Panc1 (cell line): ENCODE data around the gene IL15. TPM values are rescaled to one million over a fixed set of nuclear protein-coding genes. Genes with fewer than 3 reads are reported as not detected.

ENCODE experiments used
- ATAC-seq: fragments of 200-7000 bp; cut with Tn5 transposase; 2 replicates; pipeline ENCODE4 v1.9.1; 2020; ENCODE audit warnings: mild to moderate bottlenecking, moderate library complexity
- BruUV-seq: library from RNA; stranded (reverse); fragments of 400-500 nt; replicated peaks from 2 replicates; lab custom pipeline; 2021; lab: Mats Ljungman, UMichigan
- CTCF ChIA-PET: fragments of 300-600 bp; sonication (Branson Sonifier 250); formaldehyde crosslinking; loops from one replicate; lab custom pipeline; 2022; ENCODE audit warnings: antibody characterized with exemption; lab: Charles Lee
- POLR2A ChIA-PET: fragments of 300-600 bp; sonication (Branson Sonifier 250); formaldehyde crosslinking; loops from one replicate; lab custom pipeline; 2022; ENCODE audit warnings: antibody characterized with exemption; lab: Charles Lee
- DNase-seq: peaks from one replicate; pipeline ENCODE4 v3.0.0-alpha.2; 2010; ENCODE audit warnings: low read depth, low spot score
- H3K27ac ChIP-seq: 2 replicates; pipeline ENCODE4 v1.5.1; 2011; ENCODE audit warnings: mild to moderate bottlenecking, low read length, inconsistent platforms
- H3K27me3 ChIP-seq: fragments of 200-500 bp; sonication (Bioruptor generic); 2 replicates; pipeline ENCODE4 v1.6.0; 2014; ENCODE audit warnings: low read length, inconsistent platforms; ENCODE audit not compliant: control insufficient read depth, insufficient read depth
- H3K36me3 ChIP-seq: fragments of 200-500 bp; sonication (Bioruptor generic); 2 replicates; pipeline ENCODE4 v1.5.1; 2014; ENCODE audit warnings: inconsistent platforms, mild to moderate bottlenecking, low read length, moderate library complexity; ENCODE audit not compliant: control insufficient read depth, insufficient read depth
- H3K4me1 ChIP-seq: 2 replicates; pipeline ENCODE4 v1.5.1; 2011; ENCODE audit warnings: inconsistent platforms, mild to moderate bottlenecking, low read length, moderate library complexity; ENCODE audit not compliant: control insufficient read depth, insufficient read depth
- H3K4me3 ChIP-seq, 2 experiments: 2 replicates each; pipeline ENCODE4 v1.5.1; 2011 to 2012; ENCODE audit warnings: low read depth in 2 of 2, low read length in 2 of 2, mild to moderate bottlenecking in 2 of 2, inconsistent platforms in 1 of 2, moderate library complexity in 1 of 2
- H3K9me3 ChIP-seq: fragments of 200-500 bp; sonication (Bioruptor generic); 2 replicates; pipeline ENCODE4 v1.5.1; 2014; ENCODE audit warnings: low read depth, mild to moderate bottlenecking, inconsistent platforms, low read length, moderate library complexity; ENCODE audit not compliant: control insufficient read depth, insufficient read depth
- CTCF ChIP-seq: fragments of 450-650 bp; IDR thresholded peaks from 2 replicates; pipeline ENCODE4 v1.5.1; 2017; ENCODE audit warnings: mild to moderate bottlenecking
- POLR2AphosphoS5 ChIP-seq: IDR thresholded peaks from 2 replicates; pipeline ENCODE4 v1.6.1; 2012; ENCODE audit warnings: mild to moderate bottlenecking, low read depth, low read length, moderate library complexity
- REST ChIP-seq, 2 experiments: IDR thresholded peaks; 2 replicates each; pipeline ENCODE4 v1.6.1; 2011 to 2012; ENCODE audit warnings: low read depth in 2 of 2, control low read depth in 1 of 2, low read length in 1 of 2, mild to moderate bottlenecking in 1 of 2, moderate library complexity in 1 of 2; ENCODE audit not compliant: insufficient read depth in 1 of 2
- SIN3A ChIP-seq: IDR thresholded peaks from 2 replicates; pipeline ENCODE4 v1.6.1; 2012; ENCODE audit warnings: low read depth, mild to moderate bottlenecking, low read length, moderate library complexity, borderline replicate concordance; ENCODE audit not compliant: insufficient read depth
- TCF7L2 ChIP-seq: IDR thresholded peaks from 2 replicates; pipeline ENCODE4 v1.6.1; 2011; ENCODE audit warnings: mild to moderate bottlenecking, low read depth, low read length, inconsistent platforms
- in situ Hi-C: cut with HindIII; loops from 2 replicates; pipeline ENCODE4 v1.10.0; 2016; ENCODE audit warnings: low sequenced_read_pairs, low pct_unique_long_range_greater_than_20kb
- intact Hi-C: fragments of 100-400 bp; cut with micrococcal nuclease; formaldehyde crosslinking; loops from one replicate; pipeline ENCODE4 v1.10.0; 2022; ENCODE audit not compliant: unreplicated experiment
- total RNA-seq: library from RNA; stranded (reverse); gene quantifications from one replicate; pipeline ENCODE4 v1.2.1, GENCODE V29; 2021; ENCODE audit not compliant: unreplicated experiment

Gene IL15
- total RNA-seq, 1 experiment from 2014 or later, result 2.7 TPM

- POLR2A ChIA-PET, result no interaction called here
- Histone ChIP-seq H3K9me3 (no peaks in the 10 kb centered on the region), H3K36me3 (no peaks in the 10 kb centered on the region), H3K27ac (no peak overlapping the region), H3K4me1 (no peaks in the 10 kb centered on the region), H3K27me3 (no peaks in the 10 kb centered on the region), H3K4me3 (no peak overlapping the region)
- BruUV-seq, result no TSS peak
- ATAC-seq (no peak), DNase-seq (no peak)
- no peak for TF ChIP-seq REST (IDR thresholded peaks at IDR 0.05; ENCODE audit: insufficient read depth in 1 of 2, low read depth in 2 of 2, low read length in 1 of 2)
- no peak for TF ChIP-seq TCF7L2
- no peak for TF ChIP-seq POLR2AphosphoS5
- no peak for TF ChIP-seq CTCF
- TF ChIP-seq SIN3A, result no peak
- in situ Hi-C loops, result no loop called here
- CTCF ChIA-PET, result no interaction called here
- intact Hi-C loops, result no loop called here
Observed at GRCh38 chr4:141771889-141772830, 135.8 kb downstream of the IL15 start.

- no peaks in the 10 kb centered on the region for H3K36me3 ChIP-seq
- TF ChIP-seq SIN3A, result no peak
- TF ChIP-seq REST (IDR thresholded peaks at IDR 0.05; ENCODE audit: insufficient read depth in 1 of 2, low read depth in 2 of 2, low read length in 1 of 2), result no peak
- no peak for TF ChIP-seq CTCF
- TF ChIP-seq POLR2AphosphoS5, result no peak
- no peak for TF ChIP-seq TCF7L2
- H3K27ac ChIP-seq, result no peak overlapping the region
- DNase-seq, result no peak
- BruUV-seq, result no TSS peak
- CTCF ChIA-PET, result no interaction called here
- no peaks in the 10 kb centered on the region for H3K4me1 ChIP-seq
- in situ Hi-C loops, result no loop called here
- no peaks in the 10 kb centered on the region for H3K9me3 ChIP-seq
- POLR2A ChIA-PET, result no interaction called here
- no peaks in the 10 kb centered on the region for H3K27me3 ChIP-seq
- no peak overlapping the region for H3K4me3 ChIP-seq
- intact Hi-C loops, result no loop called here
- no peak for ATAC-seq
Observed at GRCh38 chr4:141772838-141773237, 136.5 kb downstream of the IL15 start.
